K562 (cell line): ENCODE results near the gene SYNGR4.

Experiments
- ATF1 ChIP-seq, 2 experiments: fragments of 450-650 bp in 1 of 2; IDR thresholded peaks; 2 replicates each; pipeline ENCODE4 v1.6.1; 2016; ENCODE audit warnings: missing compliant biosample characterization in 1 of 2, missing genetic modification characterization in 1 of 2
- DACH1 ChIP-seq: fragments of 450-650 bp; IDR thresholded peaks from 2 replicates; pipeline ENCODE4 v1.6.1; 2018; ENCODE audit not compliant: partially characterized antibody
- ETS1 ChIP-seq: conservative IDR thresholded peaks from 2 replicates; pipeline ENCODE4 v1.6.1; 2011; ENCODE audit warnings: low read depth, mild to moderate bottlenecking, low read length; ENCODE audit not compliant: control insufficient read depth
- JUND ChIP-seq, 2 experiments: IDR thresholded peaks; 2 replicates in 1 of 2; 3 replicates in 1 of 2; pipeline ENCODE4 v1.6.1; 2011; ENCODE audit warnings: borderline replicate concordance in 2 of 2, low read depth in 2 of 2, low read length in 2 of 2, improper control_type of control experiment in 1 of 2, missing biosample characterization in 1 of 2, missing genetic modification characterization in 1 of 2, missing genetic modification reagents in 1 of 2
- MAFK ChIP-seq: IDR thresholded peaks from 2 replicates; pipeline ENCODE4 v1.6.1; 2011; ENCODE audit warnings: low read length, improper control_type of control experiment
- POLR2A ChIP-seq: fragments of 450-650 bp; conservative IDR thresholded peaks from 2 replicates; pipeline ENCODE4 v1.6.1; 2016
- SMC3 ChIP-seq: conservative IDR thresholded peaks from 2 replicates; pipeline ENCODE4 v1.6.1; 2011; ENCODE audit warnings: low read depth, low read length, improper control_type of control experiment; ENCODE audit not compliant: insufficient read depth
- TF ChIP-seq, protein P1 (sequence below), 3 experiments: IDR thresholded peaks in 2 of 3; conservative IDR thresholded peaks in 1 of 3; 2 replicates each; pipeline ENCODE4 v1.5.1; 2011 to 2012; ENCODE audit warnings: low read length in 3 of 3, mild to moderate bottlenecking in 3 of 3, control low read depth in 2 of 3, improper control_type of control experiment in 1 of 3, inconsistent platforms in 1 of 3, low read depth in 1 of 3, mixed read lengths in 1 of 3, moderate library complexity in 1 of 3; ENCODE audit not compliant: insufficient read depth in 2 of 3
- TF ChIP-seq, protein P2 (sequence below): fragments of 250-450 bp; sonication (Bioruptor Pico); IDR thresholded peaks from 2 replicates; pipeline ENCODE4 v1.5.0; 2022; ENCODE audit warnings: mild to moderate bottlenecking

DNA sequence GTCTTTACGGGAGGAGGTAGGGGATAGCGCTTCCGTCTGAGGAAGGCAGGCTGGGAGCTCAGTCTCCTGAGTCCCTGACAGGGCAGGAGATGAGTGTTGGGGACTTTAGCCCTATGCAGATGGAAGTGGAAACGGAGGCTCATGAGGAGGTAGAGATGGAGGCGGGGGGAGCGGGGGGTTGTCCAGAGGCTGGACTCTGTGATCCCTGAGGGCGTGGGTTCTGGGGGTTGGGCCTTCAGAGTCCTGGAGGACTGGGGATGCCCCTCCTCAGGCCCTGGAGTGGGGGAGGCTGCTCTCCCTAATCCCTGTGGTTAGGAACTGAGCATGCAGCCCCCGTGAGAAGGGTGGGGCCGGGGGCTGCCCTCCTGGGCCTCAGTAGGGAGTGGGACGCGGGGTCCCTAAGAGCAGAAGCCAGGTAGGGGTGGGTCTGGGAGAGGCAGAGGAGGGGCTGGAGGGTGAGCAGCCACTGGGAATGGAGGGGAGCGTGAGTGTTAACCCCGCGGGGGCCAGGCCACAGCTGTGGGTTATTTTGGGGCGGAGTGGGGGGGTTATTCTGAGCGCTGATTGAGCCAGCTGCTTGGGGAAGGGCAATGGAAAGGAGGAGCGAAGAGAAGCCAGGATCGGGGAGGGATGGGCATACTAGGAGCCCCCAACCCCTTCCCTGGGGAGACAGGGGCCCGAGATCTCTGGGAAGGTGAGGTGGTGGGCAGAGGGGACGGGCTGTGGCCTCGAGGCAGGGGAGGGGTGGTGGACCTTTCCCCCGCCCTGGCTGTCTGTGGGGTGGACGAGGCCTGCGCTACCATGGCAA is 32.1 kb downstream of the SYNGR4 start:
- TF ChIP-seq DACH1 = no peak
- TF ChIP-seq, protein P1, sequence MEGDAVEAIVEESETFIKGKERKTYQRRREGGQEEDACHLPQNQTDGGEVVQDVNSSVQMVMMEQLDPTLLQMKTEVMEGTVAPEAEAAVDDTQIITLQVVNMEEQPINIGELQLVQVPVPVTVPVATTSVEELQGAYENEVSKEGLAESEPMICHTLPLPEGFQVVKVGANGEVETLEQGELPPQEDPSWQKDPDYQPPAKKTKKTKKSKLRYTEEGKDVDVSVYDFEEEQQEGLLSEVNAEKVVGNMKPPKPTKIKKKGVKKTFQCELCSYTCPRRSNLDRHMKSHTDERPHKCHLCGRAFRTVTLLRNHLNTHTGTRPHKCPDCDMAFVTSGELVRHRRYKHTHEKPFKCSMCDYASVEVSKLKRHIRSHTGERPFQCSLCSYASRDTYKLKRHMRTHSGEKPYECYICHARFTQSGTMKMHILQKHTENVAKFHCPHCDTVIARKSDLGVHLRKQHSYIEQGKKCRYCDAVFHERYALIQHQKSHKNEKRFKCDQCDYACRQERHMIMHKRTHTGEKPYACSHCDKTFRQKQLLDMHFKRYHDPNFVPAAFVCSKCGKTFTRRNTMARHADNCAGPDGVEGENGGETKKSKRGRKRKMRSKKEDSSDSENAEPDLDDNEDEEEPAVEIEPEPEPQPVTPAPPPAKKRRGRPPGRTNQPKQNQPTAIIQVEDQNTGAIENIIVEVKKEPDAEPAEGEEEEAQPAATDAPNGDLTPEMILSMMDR (IDR thresholded peaks at IDR 0.05 in 2 of 3, conservative IDR thresholded peaks at IDR 0.05 in 1 of 3; ENCODE audit: insufficient read depth in 2 of 3, low read depth in 1 of 3, low read length in 3 of 3) = no peak
- no peak for TF ChIP-seq ATF1 (CRISPR knock-in tag; IDR thresholded peaks at IDR 0.05)
- no peak for TF ChIP-seq ATF1 (tag; IDR thresholded peaks at IDR 0.05)
- no peak for TF ChIP-seq POLR2A
- TF ChIP-seq MAFK = no peak
- TF ChIP-seq SMC3 = no peak
- no peak for TF ChIP-seq JUND (IDR thresholded peaks at IDR 0.05; ENCODE audit: borderline replicate concordance, low read depth, low read length)
- TF ChIP-seq JUND (tag; IDR thresholded peaks at IDR 0.05; ENCODE audit: borderline replicate concordance, low read depth, low read length) = no peak
- TF ChIP-seq ETS1 = no peak
- TF ChIP-seq, protein P2, sequence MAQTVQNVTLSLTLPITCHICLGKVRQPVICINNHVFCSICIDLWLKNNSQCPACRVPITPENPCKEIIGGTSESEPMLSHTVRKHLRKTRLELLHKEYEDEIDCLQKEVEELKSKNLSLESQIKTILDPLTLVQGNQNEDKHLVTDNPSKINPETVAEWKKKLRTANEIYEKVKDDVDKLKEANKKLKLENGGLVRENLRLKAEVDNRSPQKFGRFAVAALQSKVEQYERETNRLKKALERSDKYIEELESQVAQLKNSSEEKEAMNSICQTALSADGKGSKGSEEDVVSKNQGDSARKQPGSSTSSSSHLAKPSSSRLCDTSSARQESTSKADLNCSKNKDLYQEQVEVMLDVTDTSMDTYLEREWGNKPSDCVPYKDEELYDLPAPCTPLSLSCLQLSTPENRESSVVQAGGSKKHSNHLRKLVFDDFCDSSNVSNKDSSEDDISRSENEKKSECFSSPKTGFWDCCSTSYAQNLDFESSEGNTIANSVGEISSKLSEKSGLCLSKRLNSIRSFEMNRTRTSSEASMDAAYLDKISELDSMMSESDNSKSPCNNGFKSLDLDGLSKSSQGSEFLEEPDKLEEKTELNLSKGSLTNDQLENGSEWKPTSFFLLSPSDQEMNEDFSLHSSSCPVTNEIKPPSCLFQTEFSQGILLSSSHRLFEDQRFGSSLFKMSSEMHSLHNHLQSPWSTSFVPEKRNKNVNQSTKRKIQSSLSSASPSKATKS (CRISPR knock-in tag) = no peak
